Caco-2 (cell line): ENCODE results near the gene STUM. TPM values are rescaled to one million over a fixed set of nuclear protein-coding genes. Genes with fewer than 3 reads are reported as not detected.

ENCODE experiments used
- BruUV-seq: library from RNA; stranded (reverse); fragments of 400-500 nt; replicated peaks from 2 replicates; lab custom pipeline; 2021; lab: Mats Ljungman, UMichigan
- CTCF ChIA-PET: fragments of 300-600 bp; sonication (Branson Sonifier 250); formaldehyde crosslinking; loops from one replicate; lab custom pipeline; 2022; ENCODE audit warnings: antibody characterized with exemption; lab: Charles Lee
- POLR2A ChIA-PET: fragments of 300-600 bp; sonication (Branson Sonifier 250); formaldehyde crosslinking; loops from one replicate; lab custom pipeline; 2022; ENCODE audit warnings: antibody characterized with exemption; lab: Charles Lee
- DNase-seq, 2 experiments: peaks; one replicate each; pipeline versions ENCODE4 v3.0.0 to v3.0.0-alpha.2; 2020 to 2022
- H3K27me3 ChIP-seq: replicated peaks from 2 replicates; pipeline ENCODE4 v1.6.0; 2011; ENCODE audit warnings: low read length; ENCODE audit not compliant: control insufficient read depth, insufficient read depth
- H3K36me3 ChIP-seq: 2 replicates; pipeline ENCODE4 v1.5.1; 2011; ENCODE audit warnings: low read length; ENCODE audit not compliant: control insufficient read depth, insufficient read depth
- H3K4me1 ChIP-seq: fragments of 250-450 bp; sonication (Bioruptor Pico); 2 replicates; pipeline ENCODE4 v1.5.1; 2020; ENCODE audit warnings: mild to moderate bottlenecking
- H3K4me3 ChIP-seq: 2 replicates; pipeline ENCODE4 v1.5.1; 2011; ENCODE audit warnings: low read depth, mild to moderate bottlenecking, control low read depth, low read length
- H3K9me3 ChIP-seq: fragments of 250-450 bp; sonication (Bioruptor Pico); 2 replicates; pipeline ENCODE4 v1.5.1; 2020; ENCODE audit warnings: mild to moderate bottlenecking, moderate library complexity
- H3K27ac Mint-ChIP-seq: one replicate; pipeline ENCODE4 v1.8.0; 2022; ENCODE audit warnings: mixed read lengths; ENCODE audit not compliant: unreplicated experiment
- H3K27me3 Mint-ChIP-seq: one replicate; pipeline ENCODE4 v1.8.0; 2022; ENCODE audit warnings: mixed read lengths; ENCODE audit not compliant: insufficient read depth, unreplicated experiment
- H3K36me3 Mint-ChIP-seq: one replicate; pipeline ENCODE4 v1.8.0; 2022; ENCODE audit warnings: mild to moderate bottlenecking, mixed read lengths; ENCODE audit not compliant: insufficient read depth, unreplicated experiment
- H3K4me1 Mint-ChIP-seq: one replicate; pipeline ENCODE4 v1.8.0; 2022; ENCODE audit warnings: low read depth, mixed read lengths; ENCODE audit not compliant: unreplicated experiment
- H3K4me3 Mint-ChIP-seq: one replicate; pipeline ENCODE4 v1.8.0; 2022; ENCODE audit warnings: mild to moderate bottlenecking, moderate library complexity, mixed read lengths; ENCODE audit not compliant: unreplicated experiment
- H3K9me3 Mint-ChIP-seq: one replicate; pipeline ENCODE4 v1.8.0; 2022; ENCODE audit warnings: mixed read lengths; ENCODE audit not compliant: unreplicated experiment
- intact Hi-C: fragments of 100-400 bp; cut with micrococcal nuclease; formaldehyde crosslinking; loops from one replicate; pipeline ENCODE4 v1.10.0; 2022; ENCODE audit not compliant: unreplicated experiment
- total RNA-seq: library from RNA; stranded (reverse); gene quantifications from 2 replicates; pipeline ENCODE4 v1.2.3, GENCODE V29; 2022
- TF ChIP-seq, protein P1 (sequence below), 2 experiments: fragments of 200-600 bp in 1 of 2; IDR thresholded peaks; 1 replicate in 1 of 2; 2 replicates in 1 of 2; pipeline versions ENCODE4 v1.5.1 to v1.8.0; 2011 to 2022; ENCODE audit warnings: antibody characterized with exemption in 1 of 2, control low read depth in 1 of 2, inconsistent platforms in 1 of 2, low read depth in 1 of 2, low read length in 1 of 2, mild to moderate bottlenecking in 1 of 2, moderate library complexity in 1 of 2; ENCODE audit not compliant: insufficient read depth in 1 of 2, severe bottlenecking in 1 of 2, unreplicated experiment in 1 of 2

The STUM gene
- total RNA-seq, 1 experiment from 2014 or later, result 1.7 TPM

- peaks cover 11% of the 10 kb centered on the region for H3K4me1 ChIP-seq
- H3K27me3 ChIP-seq, result no peaks in the 10 kb centered on the region
- Mint-ChIP-seq H3K27me3 (no peaks in the 10 kb centered on the region), H3K4me3 (no peak overlapping the region), H3K27ac (no peak overlapping the region), H3K36me3 (peaks cover 5% of the 10 kb centered on the region), H3K4me1 (peaks cover 4% of the 10 kb centered on the region), H3K9me3 (no peaks in the 10 kb centered on the region)
- no TSS peak for BruUV-seq
- no peaks in the 10 kb centered on the region for H3K9me3 ChIP-seq
- DNase-seq, result no peak
- TF ChIP-seq, protein P1, sequence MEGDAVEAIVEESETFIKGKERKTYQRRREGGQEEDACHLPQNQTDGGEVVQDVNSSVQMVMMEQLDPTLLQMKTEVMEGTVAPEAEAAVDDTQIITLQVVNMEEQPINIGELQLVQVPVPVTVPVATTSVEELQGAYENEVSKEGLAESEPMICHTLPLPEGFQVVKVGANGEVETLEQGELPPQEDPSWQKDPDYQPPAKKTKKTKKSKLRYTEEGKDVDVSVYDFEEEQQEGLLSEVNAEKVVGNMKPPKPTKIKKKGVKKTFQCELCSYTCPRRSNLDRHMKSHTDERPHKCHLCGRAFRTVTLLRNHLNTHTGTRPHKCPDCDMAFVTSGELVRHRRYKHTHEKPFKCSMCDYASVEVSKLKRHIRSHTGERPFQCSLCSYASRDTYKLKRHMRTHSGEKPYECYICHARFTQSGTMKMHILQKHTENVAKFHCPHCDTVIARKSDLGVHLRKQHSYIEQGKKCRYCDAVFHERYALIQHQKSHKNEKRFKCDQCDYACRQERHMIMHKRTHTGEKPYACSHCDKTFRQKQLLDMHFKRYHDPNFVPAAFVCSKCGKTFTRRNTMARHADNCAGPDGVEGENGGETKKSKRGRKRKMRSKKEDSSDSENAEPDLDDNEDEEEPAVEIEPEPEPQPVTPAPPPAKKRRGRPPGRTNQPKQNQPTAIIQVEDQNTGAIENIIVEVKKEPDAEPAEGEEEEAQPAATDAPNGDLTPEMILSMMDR (IDR thresholded peaks at IDR 0.05; ENCODE audit: insufficient read depth in 1 of 2, low read depth in 1 of 2, low read length in 1 of 2, severe bottlenecking in 1 of 2, unreplicated experiment in 1 of 2), result no peak
- intact Hi-C loops, result no loop called here
- CTCF ChIA-PET, result no interaction called here
- POLR2A ChIA-PET, result no interaction called here
- H3K4me3 ChIP-seq, result no peak overlapping the region
- H3K36me3 ChIP-seq, result no peaks in the 10 kb centered on the region
These were observed 53.8 kb downstream of the STUM start for GRCh38 chr1:226602186-226603021.

DNA sequence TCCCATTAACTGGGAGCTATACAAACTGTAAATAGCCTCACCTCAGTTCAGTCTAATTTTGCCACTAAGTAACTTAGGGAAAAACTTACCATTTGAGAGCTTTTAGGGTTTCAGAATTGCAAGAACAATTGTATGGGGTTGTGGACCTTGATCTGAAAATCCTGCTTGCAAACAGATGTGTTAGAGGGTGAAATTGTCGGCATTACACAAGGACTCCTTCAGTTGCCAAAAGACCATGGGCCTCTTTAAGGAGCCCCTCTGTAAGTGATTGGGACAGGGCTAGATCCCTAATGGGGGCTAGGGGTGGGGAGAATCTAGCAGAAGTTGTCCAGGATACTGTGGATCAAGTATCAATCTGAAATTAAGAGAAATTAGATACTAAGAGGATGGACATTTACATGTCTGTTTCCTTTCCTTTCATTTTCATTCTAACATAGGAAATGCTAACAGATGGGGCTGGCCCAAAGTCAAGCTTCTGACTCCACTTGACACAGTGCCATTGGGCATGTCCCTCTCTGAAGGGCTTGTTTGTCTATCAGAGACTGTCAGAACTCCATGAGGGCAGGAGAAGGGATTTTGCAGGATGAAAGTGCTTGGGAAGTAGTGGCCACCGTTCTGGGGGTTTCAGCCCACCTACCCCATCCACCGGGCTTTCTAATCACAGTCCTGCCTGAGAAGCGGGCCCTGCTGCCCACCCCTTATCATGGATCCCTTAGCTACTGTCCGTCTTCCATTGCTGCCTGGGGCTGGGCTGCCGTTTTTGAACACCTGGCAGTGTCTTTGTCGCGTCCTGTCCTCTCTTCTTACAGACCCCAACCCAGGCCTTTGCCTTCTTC, 54.7 kb downstream of the STUM start:
- Histone ChIP-seq H3K4me1 (peaks cover 11% of the 10 kb centered on the region), H3K9me3 (no peaks in the 10 kb centered on the region), H3K4me3 (no peak overlapping the region), H3K36me3 (no peaks in the 10 kb centered on the region), H3K27me3 (no peaks in the 10 kb centered on the region)
- Mint-ChIP-seq H3K4me3 (no peak overlapping the region), H3K36me3 (peaks cover 5% of the 10 kb centered on the region), H3K9me3 (no peaks in the 10 kb centered on the region), H3K4me1 (peaks cover 4% of the 10 kb centered on the region), H3K27ac (peak overlapping the region; percentile 56), H3K27me3 (no peaks in the 10 kb centered on the region)
- TF ChIP-seq, protein P1 (IDR thresholded peaks at IDR 0.05; ENCODE audit: insufficient read depth in 1 of 2, low read depth in 1 of 2, low read length in 1 of 2, severe bottlenecking in 1 of 2, unreplicated experiment in 1 of 2), result no peak
- intact Hi-C loops, result no loop called here
- POLR2A ChIA-PET, result interaction anchor here (0.7 kb wide), 1 partner anchor 214 kb away, joined by 3 read pairs; no protein-coding TSS in a partner anchor
- BruUV-seq, result no TSS peak
- CTCF ChIA-PET, result no interaction called here
- no peak for DNase-seq
